HG03060 (cell line): ENCODE data around the gene PODN.

ENCODE experiments used
- ATAC-seq: cut with Tn5 transposase; IDR thresholded peaks from one replicate; pipeline ENCODE4 v1.9.1; 2021; ENCODE audit warnings: low read depth, moderate number of reproducible peaks; ENCODE audit not compliant: unreplicated experiment

Gene PODN

GRCh38 chr1:53111693-53112092 lies 49.7 kb downstream of the PODN start:
- no peak for ATAC-seq

- ATAC-seq: no peak
Measured at GRCh38 chr1:53112271-53112774, 50.3 kb downstream of the PODN start.

- ATAC-seq: no peak
Measured at GRCh38 chr1:53112861-53113260, 50.8 kb downstream of the PODN start.

DNA sequence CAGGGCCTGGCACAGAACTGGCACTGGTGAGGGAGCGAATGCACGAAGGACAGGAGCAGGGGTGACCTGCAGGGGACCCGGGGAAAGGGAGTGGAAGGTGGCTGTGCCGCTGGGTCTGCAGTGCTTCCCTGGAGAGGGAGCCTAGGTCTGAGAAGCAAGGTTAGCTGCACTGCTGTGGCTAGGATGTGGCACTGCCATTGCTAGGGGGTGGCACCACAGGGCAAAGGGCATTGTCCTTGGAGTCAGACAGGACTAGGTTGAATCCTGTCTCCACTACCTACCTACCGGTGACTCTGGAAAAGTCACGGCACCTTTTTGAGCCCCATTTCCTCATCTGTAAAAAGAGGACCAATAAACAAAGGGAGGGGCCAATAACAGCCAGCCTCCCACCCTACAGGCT lies 52.1 kb downstream of the PODN start:
- no peak for ATAC-seq

DNA sequence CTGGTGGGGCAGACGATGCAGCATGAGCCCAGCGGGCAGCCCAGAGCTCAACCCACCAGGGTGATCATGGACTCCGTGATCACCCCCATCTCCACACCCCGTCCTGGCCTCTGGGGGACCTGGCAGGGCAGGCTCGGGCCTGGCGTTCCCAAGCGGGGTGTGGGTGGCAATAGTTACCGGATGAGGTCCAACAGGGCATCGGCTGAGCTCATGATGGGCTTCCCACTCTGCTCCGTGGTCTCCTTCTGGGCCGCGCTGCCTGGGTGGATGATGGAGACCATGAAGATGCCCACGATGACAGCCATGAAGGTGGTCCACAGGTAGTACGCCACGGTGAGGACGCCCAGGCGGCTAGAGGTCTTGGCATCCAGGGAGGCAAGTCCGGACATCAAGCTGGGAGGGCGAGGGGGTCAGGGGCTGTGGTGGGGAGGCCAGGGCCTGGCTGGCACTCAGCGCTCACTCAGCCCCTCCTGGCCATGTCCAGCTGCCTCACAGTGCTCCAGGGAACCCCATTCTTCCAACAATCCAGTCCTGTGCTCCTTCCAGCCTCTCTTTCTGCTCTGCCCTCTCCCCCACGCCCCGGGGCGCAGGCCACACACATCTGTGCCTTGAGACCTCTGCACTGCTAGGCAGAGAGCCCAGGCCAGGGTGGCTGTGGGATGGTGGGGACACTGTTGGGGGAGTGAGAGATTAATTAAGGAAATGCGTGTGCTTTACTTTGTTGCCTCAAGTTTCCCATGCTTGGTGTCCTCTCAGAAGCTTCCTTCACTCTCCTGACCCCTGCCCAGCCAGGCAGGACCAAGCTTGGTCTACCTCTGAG lies 52.8 kb downstream of the PODN start:
- no peak for ATAC-seq

- ATAC-seq: no peak
Measured at GRCh38 chr1:53115403-53116306, 53.6 kb downstream of the PODN start.

DNA sequence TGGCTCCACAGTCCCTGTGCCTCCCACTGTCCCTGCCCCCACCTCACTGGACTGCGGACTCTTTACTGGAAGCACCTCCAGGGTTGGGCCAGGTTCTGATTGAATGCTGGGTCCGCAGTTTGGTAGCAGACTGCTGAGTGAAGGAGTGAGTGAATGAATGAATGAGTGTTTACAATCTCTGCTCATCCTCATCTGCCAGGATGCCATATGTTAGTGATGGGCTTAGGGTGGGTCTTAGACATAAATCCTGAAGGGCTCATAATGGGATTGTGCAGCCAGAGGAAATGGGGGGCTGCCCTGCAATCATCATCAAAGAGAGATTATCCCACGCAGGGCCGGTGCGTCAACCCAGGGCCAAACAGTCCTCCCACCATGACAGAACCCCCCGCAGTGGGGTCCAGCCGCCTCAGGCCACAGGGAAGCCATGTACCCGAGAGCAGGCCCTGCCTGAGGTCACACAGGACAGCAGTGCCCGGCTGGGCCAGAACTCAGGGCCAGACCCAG lies 54.3 kb downstream of the PODN start:
- ATAC-seq: no peak

DNA sequence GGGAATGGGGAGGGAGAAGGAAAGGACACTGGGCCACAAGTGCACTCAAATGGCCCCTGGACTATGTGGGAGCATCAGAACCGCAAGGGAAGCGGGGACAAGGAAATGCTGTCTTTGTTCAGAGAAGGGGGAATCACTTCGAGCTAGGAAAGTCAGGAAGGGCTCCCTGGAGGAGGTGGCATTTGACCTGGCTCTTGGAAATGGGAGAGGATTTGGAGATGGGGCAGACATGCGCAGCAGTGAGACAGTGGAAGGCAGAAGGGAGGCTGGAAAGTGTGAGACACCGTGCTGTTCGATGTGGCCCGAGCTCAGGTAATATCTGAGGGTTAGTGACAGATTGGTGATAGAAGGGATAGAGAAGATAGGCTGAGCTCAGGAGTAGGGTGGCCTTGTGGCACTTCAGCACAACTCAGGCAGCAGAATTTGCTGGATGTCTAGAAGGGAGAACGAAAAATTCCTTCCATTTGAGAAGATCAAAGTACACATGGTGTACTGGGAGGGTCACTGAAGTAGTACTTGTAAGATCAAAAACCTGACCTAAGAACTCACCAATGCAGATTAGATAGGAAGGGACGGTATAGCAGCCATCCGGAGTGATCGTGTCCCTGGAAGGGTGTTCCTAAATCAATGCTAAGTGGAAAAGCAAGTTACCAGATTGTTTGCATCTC lies 55.1 kb downstream of the PODN start:
- ATAC-seq: no peak

- no peak for ATAC-seq
Measured at GRCh38 chr1:53117836-53118235, 55.8 kb downstream of the PODN start.

DNA sequence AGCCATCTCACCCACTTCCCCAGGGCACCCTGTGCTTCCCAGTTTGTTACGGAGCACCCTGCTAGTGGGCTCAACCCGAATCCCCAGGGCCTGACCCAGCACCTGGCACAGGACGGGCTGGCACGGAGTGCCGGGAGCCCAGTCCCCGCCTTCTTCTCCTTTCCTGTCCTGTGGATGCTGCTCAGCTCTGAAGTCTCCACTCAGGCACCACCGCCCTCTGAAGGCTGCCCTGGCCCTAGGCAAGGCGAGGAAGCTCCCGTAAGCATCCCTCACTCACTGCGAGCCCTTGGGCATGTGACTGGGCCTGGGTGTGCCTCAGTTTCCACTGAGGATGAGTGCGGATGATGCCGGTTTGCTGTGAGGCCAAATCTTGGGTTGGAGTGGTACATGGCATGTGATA lies 58.6 kb downstream of the PODN start:
- no peak for ATAC-seq

DNA sequence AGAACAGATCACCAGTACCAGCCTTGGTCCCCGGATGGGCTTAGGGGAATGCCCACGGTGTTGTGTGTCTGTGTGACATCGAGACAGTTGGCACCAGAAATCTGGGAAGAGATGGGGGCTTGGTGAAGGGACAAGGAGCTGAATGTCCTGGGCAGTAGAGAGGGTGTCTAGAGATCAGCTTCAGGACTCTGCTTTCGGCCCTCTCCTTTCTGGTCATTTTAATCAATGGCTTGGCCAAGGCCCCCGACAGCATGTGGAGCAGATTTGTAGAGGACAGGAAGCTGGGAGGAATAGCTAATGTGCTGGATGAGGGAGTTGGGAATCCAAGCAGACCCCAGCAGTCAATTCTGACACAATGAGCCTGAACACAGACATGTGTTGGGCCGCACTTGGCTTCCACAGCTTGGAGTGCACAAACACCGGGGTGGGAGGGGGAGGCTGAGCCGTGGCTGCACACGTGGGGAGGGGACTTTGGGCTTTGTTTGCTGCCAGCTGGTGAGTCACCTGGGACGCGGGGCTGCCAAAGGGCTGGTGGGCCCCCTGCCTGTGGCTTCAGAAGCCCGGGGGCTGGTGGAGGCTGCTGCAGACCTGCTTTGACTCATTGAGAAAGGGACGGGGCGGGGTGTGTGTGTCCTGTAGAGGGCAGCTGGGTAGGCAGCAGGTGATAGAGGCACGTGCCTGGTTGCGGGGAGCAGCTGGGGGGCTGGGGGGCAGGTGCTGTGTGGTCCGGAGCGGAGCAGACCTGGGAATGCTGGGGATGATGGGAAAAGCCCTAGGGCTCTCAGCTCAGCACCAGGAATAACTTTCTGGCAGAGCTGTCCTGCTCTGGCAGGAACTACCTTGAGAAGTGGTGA lies 59.5 kb downstream of the PODN start:
- ATAC-seq: no peak

- ATAC-seq: no peak
Measured at GRCh38 chr1:53122201-53122885, 60.3 kb downstream of the PODN start.

DNA sequence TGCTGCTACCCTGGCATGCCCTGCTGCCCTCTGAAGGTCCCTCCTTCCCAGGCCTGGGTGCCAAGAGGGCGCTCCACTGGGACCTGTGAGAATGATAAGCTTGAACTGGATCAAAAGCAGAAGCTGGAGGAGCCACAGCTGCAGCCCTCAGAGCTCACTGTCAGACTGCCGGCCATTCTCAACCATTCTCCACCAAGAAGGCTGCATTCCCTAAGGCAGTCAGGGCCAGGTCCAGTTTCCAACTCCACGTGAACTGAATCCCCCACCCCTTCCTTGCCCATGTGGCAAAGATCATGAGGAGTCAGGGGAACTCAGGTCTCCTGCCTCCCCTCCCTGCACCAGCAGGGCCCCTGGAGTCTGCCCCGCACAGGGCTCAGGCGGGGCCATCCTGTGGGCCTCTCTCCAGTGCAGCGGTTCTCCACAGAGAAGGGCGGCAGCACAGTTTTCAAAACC lies 61.0 kb downstream of the PODN start:
- ATAC-seq: no peak

DNA sequence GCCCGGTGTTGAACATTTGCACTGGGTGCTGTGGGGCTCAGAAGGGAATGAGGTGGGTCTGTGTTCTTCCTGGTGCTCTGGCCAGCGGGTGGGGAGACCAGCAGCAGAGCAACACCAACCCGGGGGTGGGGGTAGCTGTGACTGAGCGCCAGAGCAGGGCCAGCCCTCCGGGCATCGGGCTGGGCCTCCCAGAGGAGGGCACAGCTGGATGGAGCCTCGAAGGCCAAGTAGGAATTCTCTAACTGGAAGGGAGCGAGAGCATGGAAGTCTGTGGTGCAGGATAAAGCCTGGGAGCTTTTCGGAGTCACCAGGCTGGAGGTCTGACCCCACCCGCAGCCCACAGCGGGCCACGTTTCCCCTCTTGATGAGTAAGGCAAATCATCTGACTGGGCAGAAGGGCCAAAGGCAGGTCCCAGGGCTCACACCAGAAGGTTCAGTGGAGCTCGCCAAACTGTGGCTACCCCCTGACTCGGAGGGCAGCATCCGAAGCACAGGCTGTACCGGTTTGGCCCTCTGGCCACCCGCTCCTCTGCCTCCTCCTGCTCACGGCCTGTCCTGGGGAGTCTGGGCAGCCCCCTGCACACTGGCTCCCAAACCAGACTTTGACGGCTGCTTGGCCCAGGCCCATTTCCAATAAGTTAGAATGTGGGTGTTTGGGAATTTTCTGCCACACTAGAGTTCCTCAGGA lies 61.6 kb downstream of the PODN start:
- ATAC-seq: no peak

- ATAC-seq: no peak
Measured at GRCh38 chr1:53125122-53125521, 63.1 kb downstream of the PODN start.

DNA sequence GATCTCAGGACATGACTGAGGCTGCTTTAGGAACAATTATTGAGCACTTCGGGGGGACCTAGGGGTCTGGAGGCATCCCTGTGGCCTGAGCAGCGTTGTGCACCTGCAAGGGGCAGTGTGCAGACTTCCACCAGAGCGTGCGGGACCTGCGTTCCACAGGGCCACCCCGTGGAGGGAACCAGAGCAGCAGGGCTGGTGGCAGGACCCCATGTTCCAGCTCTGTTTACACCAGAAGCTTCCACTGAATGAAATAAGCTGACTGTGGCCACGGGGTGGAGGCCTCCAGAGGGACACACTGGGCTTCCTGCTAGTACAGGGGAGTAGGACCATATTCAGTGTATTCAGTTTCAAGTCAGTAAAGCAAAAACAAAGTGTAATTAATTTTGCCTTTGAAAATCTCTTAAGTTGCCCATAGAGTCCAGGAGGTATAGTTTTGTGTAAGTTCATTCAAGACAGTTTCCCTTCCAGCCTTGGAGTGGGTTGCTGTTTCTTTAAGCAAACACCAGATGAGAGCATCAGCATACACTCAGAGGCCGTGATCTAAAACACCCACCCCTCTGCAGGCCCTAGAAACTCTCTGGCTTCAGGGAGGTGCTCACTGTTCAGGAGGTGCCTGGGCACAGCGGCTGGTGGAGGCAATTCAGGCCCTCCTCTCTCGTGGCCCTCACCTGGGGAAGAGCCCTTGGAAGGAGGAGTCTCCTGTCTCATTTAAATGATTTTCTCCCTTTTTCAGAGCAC lies 63.8 kb downstream of the PODN start:
- ATAC-seq: no peak

GRCh38 chr1:53126495-53126894 lies 64.5 kb downstream of the PODN start:
- ATAC-seq: no peak

- ATAC-seq: no peak
Measured at GRCh38 chr1:53127546-53127945, 65.5 kb downstream of the PODN start.
